ENCODE measurements around the gene SYT8. TPM values are rescaled to one million over a fixed set of nuclear protein-coding genes. Genes with fewer than 3 reads are reported as not detected.
"Not testable (repeated sequence)": the region's sequence is repeated elsewhere in the genome, so short reads cannot be mapped to it uniquely, and the experiment has no call there.

Gene SYT8
- total RNA-seq, 1 donor from 2014 or later: 1.2 TPM

DNA sequence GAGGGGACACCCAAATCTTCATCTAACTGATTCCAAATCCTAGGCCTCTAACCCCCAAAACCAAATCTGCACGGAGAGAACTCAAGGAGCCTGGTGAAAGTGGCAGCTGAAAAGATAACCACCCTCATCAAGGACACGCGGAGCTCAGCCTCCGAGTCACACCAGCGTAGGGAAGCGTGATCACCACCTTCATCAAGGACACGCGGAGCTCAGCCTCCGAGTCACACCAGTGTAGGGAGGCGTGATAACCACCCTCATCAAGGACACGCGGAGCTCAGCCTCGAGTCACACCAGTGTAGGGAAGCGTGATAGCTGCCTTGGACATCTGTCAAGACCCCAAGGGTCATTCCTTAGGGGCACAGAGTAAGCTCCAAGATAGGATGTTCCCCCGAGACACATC is 29.3 kb upstream of the SYT8 start:
- TF ChIP-seq POLR2A (IDR thresholded peaks at IDR 0.05): no peak
- TF ChIP-seq, protein P1, sequence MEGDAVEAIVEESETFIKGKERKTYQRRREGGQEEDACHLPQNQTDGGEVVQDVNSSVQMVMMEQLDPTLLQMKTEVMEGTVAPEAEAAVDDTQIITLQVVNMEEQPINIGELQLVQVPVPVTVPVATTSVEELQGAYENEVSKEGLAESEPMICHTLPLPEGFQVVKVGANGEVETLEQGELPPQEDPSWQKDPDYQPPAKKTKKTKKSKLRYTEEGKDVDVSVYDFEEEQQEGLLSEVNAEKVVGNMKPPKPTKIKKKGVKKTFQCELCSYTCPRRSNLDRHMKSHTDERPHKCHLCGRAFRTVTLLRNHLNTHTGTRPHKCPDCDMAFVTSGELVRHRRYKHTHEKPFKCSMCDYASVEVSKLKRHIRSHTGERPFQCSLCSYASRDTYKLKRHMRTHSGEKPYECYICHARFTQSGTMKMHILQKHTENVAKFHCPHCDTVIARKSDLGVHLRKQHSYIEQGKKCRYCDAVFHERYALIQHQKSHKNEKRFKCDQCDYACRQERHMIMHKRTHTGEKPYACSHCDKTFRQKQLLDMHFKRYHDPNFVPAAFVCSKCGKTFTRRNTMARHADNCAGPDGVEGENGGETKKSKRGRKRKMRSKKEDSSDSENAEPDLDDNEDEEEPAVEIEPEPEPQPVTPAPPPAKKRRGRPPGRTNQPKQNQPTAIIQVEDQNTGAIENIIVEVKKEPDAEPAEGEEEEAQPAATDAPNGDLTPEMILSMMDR (IDR thresholded peaks at IDR 0.05): no peak
- TF ChIP-seq POLR2AphosphoS5 (IDR thresholded peaks at IDR 0.05; ENCODE audit: insufficient read depth in 1 of 2, low read depth in 1 of 2): no peak
- H3K27ac ChIP-seq: no peak overlapping the region

DNA sequence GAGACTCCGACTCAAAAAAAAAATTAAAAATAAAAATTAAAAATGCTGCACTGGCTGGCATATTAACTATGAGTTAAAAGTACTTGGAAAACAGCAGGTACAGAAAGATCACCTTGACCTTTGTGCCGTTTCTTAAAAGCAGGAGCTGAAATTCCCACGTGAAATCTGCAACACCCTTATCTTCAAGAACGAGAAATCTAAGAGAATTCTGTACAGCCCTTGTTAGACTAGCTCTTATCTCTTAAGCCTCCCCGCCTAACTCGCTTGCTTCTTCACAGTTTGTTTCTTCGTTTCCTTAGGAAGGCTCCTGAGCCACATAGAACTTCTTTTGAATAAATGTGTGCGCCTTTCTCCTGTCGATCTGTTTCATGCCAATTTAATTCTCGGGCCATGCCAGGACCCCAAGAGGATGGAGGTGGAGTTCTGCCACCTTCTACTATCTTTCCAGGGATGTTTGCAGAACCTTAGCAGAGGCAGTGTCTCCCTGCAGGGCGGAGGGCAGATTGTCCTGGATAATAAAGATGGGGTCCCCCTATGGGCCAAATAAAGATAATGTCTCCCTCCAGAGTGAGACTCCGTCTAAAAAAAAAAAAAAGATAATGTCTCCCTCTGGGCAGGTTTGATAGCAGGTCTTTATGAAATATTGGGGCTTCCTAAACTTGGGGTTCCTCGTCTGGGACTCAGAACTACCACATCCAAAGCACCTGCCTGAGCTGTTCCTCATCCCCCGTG is 27.4 kb upstream of the SYT8 start:
- H3K27ac ChIP-seq: no peak overlapping the region
- TF ChIP-seq POLR2A (IDR thresholded peaks at IDR 0.05) (no peak), POLR2AphosphoS5 (IDR thresholded peaks at IDR 0.05; ENCODE audit: insufficient read depth in 1 of 2, low read depth in 1 of 2) (no peak)
- TF ChIP-seq, protein P1 (IDR thresholded peaks at IDR 0.05): no peak
- no peaks in the 10 kb centered on the region for H3K4me1 ChIP-seq
- no peak overlapping the region for H3K4me3 ChIP-seq
- H3K27me3 ChIP-seq: no peaks in the 10 kb centered on the region
- H3K9me3 ChIP-seq: no peaks in the 10 kb centered on the region
- no peaks in the 10 kb centered on the region for H3K36me3 ChIP-seq
- intact Hi-C loops (cut with DNase I): no loop called here
- no peak for DNase-seq (ENCODE audit: extremely low spot score in 2 of 2)

More for the DNA sequence above, 29.3 kb upstream of the SYT8 start:
- intact Hi-C loops (cut with DNase I): no loop called here
- H3K27me3 ChIP-seq: no peaks in the 10 kb centered on the region
- H3K4me3 ChIP-seq: no peak overlapping the region
- no peaks in the 10 kb centered on the region for H3K4me1 ChIP-seq
- H3K9me3 ChIP-seq: no peaks in the 10 kb centered on the region
- no peaks in the 10 kb centered on the region for H3K36me3 ChIP-seq
- no peak for DNase-seq (ENCODE audit: extremely low spot score in 2 of 2)

DNA sequence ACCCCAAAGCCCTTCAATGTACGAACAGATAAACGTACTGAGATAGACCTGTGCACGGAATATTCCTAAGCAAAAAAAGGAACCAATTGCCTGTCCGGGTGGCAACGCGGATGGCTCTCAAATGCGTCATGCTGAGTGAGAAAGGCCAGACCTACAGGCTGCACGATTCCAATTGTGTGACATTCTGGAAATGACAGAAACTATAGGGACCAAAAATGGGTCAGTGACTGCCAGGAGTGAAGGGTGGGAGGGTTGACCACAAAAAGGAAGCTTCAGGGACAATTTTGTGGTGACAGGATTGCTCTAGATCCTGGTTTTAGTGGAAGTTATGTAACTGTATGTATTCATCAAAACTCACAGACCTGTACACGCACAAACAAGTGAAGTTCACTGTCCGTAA is 24.0 kb upstream of the SYT8 start:
- no peaks in the 10 kb centered on the region for H3K4me1 ChIP-seq
- H3K9me3 ChIP-seq: no peaks in the 10 kb centered on the region
- no peaks in the 10 kb centered on the region for H3K27me3 ChIP-seq
- H3K4me3 ChIP-seq: no peak overlapping the region
- H3K27ac ChIP-seq: no peak overlapping the region
- no peaks in the 10 kb centered on the region for H3K36me3 ChIP-seq
- intact Hi-C loops (cut with DNase I): no loop called here
- DNase-seq (ENCODE audit: extremely low spot score in 2 of 2): no peak
- TF ChIP-seq POLR2A (IDR thresholded peaks at IDR 0.05): no peak
- no peak for TF ChIP-seq POLR2AphosphoS5 (IDR thresholded peaks at IDR 0.05; ENCODE audit: insufficient read depth in 1 of 2, low read depth in 1 of 2)
- TF ChIP-seq, protein P1 (IDR thresholded peaks at IDR 0.05): no peak

DNA sequence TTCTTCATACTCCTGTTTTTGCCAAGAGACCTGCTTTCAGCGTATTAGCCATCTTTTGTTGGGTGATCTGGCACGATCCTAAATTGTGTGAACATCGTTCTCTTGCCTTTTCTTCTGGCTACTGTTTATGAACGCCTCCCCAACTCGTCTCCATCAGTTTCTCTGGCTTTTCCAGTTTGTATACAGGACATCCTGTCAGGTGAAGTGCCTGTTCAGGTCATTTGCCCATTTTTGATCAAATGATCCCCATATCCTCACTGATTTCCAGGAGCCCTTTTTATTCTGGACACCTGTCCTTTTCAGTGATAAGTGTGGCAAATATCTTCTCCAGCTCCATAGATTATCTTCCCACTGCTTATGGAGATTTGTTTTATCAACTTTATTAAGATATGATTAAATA is 22.5 kb upstream of the SYT8 start:
- intact Hi-C loops (cut with DNase I): no loop called here
- H3K4me1 ChIP-seq: no peaks in the 10 kb centered on the region
- H3K27me3 ChIP-seq: no peaks in the 10 kb centered on the region
- H3K27ac ChIP-seq: no peak overlapping the region
- TF ChIP-seq, protein P1 (IDR thresholded peaks at IDR 0.05): no peak
- TF ChIP-seq POLR2AphosphoS5 (IDR thresholded peaks at IDR 0.05; ENCODE audit: insufficient read depth in 1 of 2, low read depth in 1 of 2) (no peak), POLR2A (IDR thresholded peaks at IDR 0.05) (no peak)
- DNase-seq (ENCODE audit: extremely low spot score in 2 of 2): no peak
- H3K4me3 ChIP-seq: no peak overlapping the region
- H3K9me3 ChIP-seq: no peaks in the 10 kb centered on the region
- H3K36me3 ChIP-seq: no peaks in the 10 kb centered on the region

DNA sequence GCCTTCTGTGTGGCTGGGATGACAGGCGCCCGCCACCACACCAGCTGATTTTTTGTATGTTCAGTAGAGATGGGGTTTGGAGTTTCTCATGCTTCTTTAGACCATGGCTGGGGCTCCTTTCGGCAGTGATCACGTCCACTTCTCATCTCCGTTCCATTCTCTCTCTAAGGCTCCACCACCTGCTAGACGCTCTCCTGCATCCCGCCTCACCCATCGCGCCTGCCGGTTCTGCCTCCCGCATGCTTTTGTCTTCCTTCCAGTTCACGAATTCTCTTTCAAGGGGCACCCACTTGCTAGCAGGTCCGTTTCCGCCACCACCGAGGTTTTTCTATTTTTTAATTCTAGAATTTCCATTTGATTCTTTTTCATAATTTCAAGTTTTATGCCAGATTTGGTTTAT is 22.0 kb upstream of the SYT8 start:
- Histone ChIP-seq H3K4me3 (no peak overlapping the region), H3K36me3 (no peaks in the 10 kb centered on the region), H3K9me3 (no peaks in the 10 kb centered on the region), H3K27ac (no peak overlapping the region), H3K4me1 (no peaks in the 10 kb centered on the region), H3K27me3 (no peaks in the 10 kb centered on the region)
- DNase-seq (ENCODE audit: extremely low spot score in 2 of 2): no peak
- intact Hi-C loops (cut with DNase I): no loop called here
- no peak for TF ChIP-seq POLR2AphosphoS5 (IDR thresholded peaks at IDR 0.05; ENCODE audit: insufficient read depth in 1 of 2, low read depth in 1 of 2)
- TF ChIP-seq POLR2A (IDR thresholded peaks at IDR 0.05): no peak
- TF ChIP-seq, protein P1 (IDR thresholded peaks at IDR 0.05): no peak

DNA sequence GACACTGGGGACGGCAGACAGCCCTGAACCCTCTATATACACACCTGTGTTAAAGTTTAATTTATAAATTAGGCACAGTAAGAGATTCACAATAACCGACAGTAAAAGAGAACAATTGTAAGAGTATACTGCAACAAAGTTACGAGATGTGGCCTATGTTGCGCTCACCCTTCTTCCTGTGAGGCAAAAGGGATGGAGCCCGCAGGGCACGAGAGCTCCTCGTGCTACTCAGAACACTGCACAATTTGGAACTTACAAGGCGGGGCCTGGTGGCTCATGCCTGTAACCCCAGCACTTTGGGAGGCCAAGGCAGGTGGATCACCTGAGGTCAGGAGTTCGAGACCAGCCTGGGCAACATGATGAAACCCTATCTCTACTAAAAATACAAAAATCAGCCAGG is 21.4 kb upstream of the SYT8 start:
- DNase-seq (ENCODE audit: extremely low spot score in 2 of 2); H3K36me3 ChIP-seq; H3K9me3 ChIP-seq; intact Hi-C loops (cut with DNase I); H3K27ac ChIP-seq; H3K27me3 ChIP-seq; H3K4me3 ChIP-seq; H3K4me1 ChIP-seq: not testable (repeated sequence)

Measured in vagina (tissue), 2 donors.